Panc1 (cell line): Measurements from ENCODE around the gene NTM. TPM values are rescaled to one million over a fixed set of nuclear protein-coding genes. Genes with fewer than 3 reads are reported as not detected.

Experiments used
- ATAC-seq: fragments of 200-7000 bp; cut with Tn5 transposase; 2 replicates; pipeline ENCODE4 v1.9.1; 2020; ENCODE audit warnings: mild to moderate bottlenecking, moderate library complexity
- BruUV-seq: library from RNA; stranded (reverse); fragments of 400-500 nt; replicated peaks from 2 replicates; lab custom pipeline; 2021; lab: Mats Ljungman, UMichigan
- CTCF ChIA-PET: fragments of 300-600 bp; sonication (Branson Sonifier 250); formaldehyde crosslinking; loops from one replicate; lab custom pipeline; 2022; ENCODE audit warnings: antibody characterized with exemption; lab: Charles Lee
- POLR2A ChIA-PET: fragments of 300-600 bp; sonication (Branson Sonifier 250); formaldehyde crosslinking; loops from one replicate; lab custom pipeline; 2022; ENCODE audit warnings: antibody characterized with exemption; lab: Charles Lee
- DNase-seq: peaks from one replicate; pipeline ENCODE4 v3.0.0-alpha.2; 2010; ENCODE audit warnings: low read depth, low spot score
- H3K27ac ChIP-seq: 2 replicates; pipeline ENCODE4 v1.5.1; 2011; ENCODE audit warnings: mild to moderate bottlenecking, low read length, inconsistent platforms
- H3K27me3 ChIP-seq: fragments of 200-500 bp; sonication (Bioruptor generic); 2 replicates; pipeline ENCODE4 v1.6.0; 2014; ENCODE audit warnings: low read length, inconsistent platforms; ENCODE audit not compliant: control insufficient read depth, insufficient read depth
- H3K36me3 ChIP-seq: fragments of 200-500 bp; sonication (Bioruptor generic); 2 replicates; pipeline ENCODE4 v1.5.1; 2014; ENCODE audit warnings: inconsistent platforms, mild to moderate bottlenecking, low read length, moderate library complexity; ENCODE audit not compliant: control insufficient read depth, insufficient read depth
- H3K4me1 ChIP-seq: 2 replicates; pipeline ENCODE4 v1.5.1; 2011; ENCODE audit warnings: inconsistent platforms, mild to moderate bottlenecking, low read length, moderate library complexity; ENCODE audit not compliant: control insufficient read depth, insufficient read depth
- H3K4me3 ChIP-seq, 2 experiments: 2 replicates each; pipeline ENCODE4 v1.5.1; 2011 to 2012; ENCODE audit warnings: low read depth in 2 of 2, low read length in 2 of 2, mild to moderate bottlenecking in 2 of 2, inconsistent platforms in 1 of 2, moderate library complexity in 1 of 2
- H3K9me3 ChIP-seq: fragments of 200-500 bp; sonication (Bioruptor generic); 2 replicates; pipeline ENCODE4 v1.5.1; 2014; ENCODE audit warnings: low read depth, mild to moderate bottlenecking, inconsistent platforms, low read length, moderate library complexity; ENCODE audit not compliant: control insufficient read depth, insufficient read depth
- CTCF ChIP-seq: fragments of 450-650 bp; IDR thresholded peaks from 2 replicates; pipeline ENCODE4 v1.5.1; 2017; ENCODE audit warnings: mild to moderate bottlenecking
- POLR2AphosphoS5 ChIP-seq: IDR thresholded peaks from 2 replicates; pipeline ENCODE4 v1.6.1; 2012; ENCODE audit warnings: mild to moderate bottlenecking, low read depth, low read length, moderate library complexity
- REST ChIP-seq, 2 experiments: IDR thresholded peaks; 2 replicates each; pipeline ENCODE4 v1.6.1; 2011 to 2012; ENCODE audit warnings: low read depth in 2 of 2, control low read depth in 1 of 2, low read length in 1 of 2, mild to moderate bottlenecking in 1 of 2, moderate library complexity in 1 of 2; ENCODE audit not compliant: insufficient read depth in 1 of 2
- SIN3A ChIP-seq: IDR thresholded peaks from 2 replicates; pipeline ENCODE4 v1.6.1; 2012; ENCODE audit warnings: low read depth, mild to moderate bottlenecking, low read length, moderate library complexity, borderline replicate concordance; ENCODE audit not compliant: insufficient read depth
- TCF7L2 ChIP-seq: IDR thresholded peaks from 2 replicates; pipeline ENCODE4 v1.6.1; 2011; ENCODE audit warnings: mild to moderate bottlenecking, low read depth, low read length, inconsistent platforms
- in situ Hi-C: cut with HindIII; loops from 2 replicates; pipeline ENCODE4 v1.10.0; 2016; ENCODE audit warnings: low sequenced_read_pairs, low pct_unique_long_range_greater_than_20kb
- intact Hi-C: fragments of 100-400 bp; cut with micrococcal nuclease; formaldehyde crosslinking; loops from one replicate; pipeline ENCODE4 v1.10.0; 2022; ENCODE audit not compliant: unreplicated experiment
- total RNA-seq: library from RNA; stranded (reverse); gene quantifications from one replicate; pipeline ENCODE4 v1.2.1, GENCODE V29; 2021; ENCODE audit not compliant: unreplicated experiment

NTM gene
- total RNA-seq, 1 experiment from 2014 or later: 0.10 TPM

- TF ChIP-seq REST (IDR thresholded peaks at IDR 0.05; ENCODE audit: insufficient read depth in 1 of 2, low read depth in 2 of 2, low read length in 1 of 2): no peak
- TF ChIP-seq SIN3A: no peak
- TF ChIP-seq TCF7L2: no peak
- TF ChIP-seq CTCF: no peak
- TF ChIP-seq POLR2AphosphoS5: no peak
- no peak overlapping the region for H3K27ac ChIP-seq
- in situ Hi-C loops (no loop called here), intact Hi-C loops (loop anchor here (5.0 kb wide), 1 partner anchor 89 kb away; no protein-coding TSS in a partner anchor)
- DNase-seq (no peak), ATAC-seq (no peak)
- H3K9me3 ChIP-seq: no peaks in the 10 kb centered on the region
- no peaks in the 10 kb centered on the region for H3K36me3 ChIP-seq
- ChIA-PET POLR2A (no interaction called here), CTCF (no interaction called here)
- H3K4me1 ChIP-seq: no peaks in the 10 kb centered on the region
- H3K27me3 ChIP-seq: peaks cover 11% of the 10 kb centered on the region
- no peak overlapping the region for H3K4me3 ChIP-seq
- BruUV-seq: no TSS peak
Measured at GRCh38 chr11:131671320-131671719, 300.9 kb downstream of the NTM start.

GRCh38 chr11:131671734-131672133, 301.3 kb downstream of the NTM start:
- Histone ChIP-seq H3K9me3 (no peaks in the 10 kb centered on the region), H3K27me3 (peaks cover 11% of the 10 kb centered on the region), H3K4me3 (no peak overlapping the region), H3K36me3 (no peaks in the 10 kb centered on the region), H3K4me1 (no peaks in the 10 kb centered on the region), H3K27ac (no peak overlapping the region)
- ChIA-PET POLR2A (no interaction called here), CTCF (no interaction called here)
- TF ChIP-seq REST (IDR thresholded peaks at IDR 0.05; ENCODE audit: insufficient read depth in 1 of 2, low read depth in 2 of 2, low read length in 1 of 2): no peak
- peak; percentile 30 for TF ChIP-seq CTCF
- no peak for TF ChIP-seq SIN3A
- TF ChIP-seq TCF7L2: no peak
- TF ChIP-seq POLR2AphosphoS5: no peak
- no TSS peak for BruUV-seq
- in situ Hi-C loops: no loop called here
- intact Hi-C loops: loop anchor here (5.0 kb wide), 1 partner anchor 89 kb away; no protein-coding TSS in a partner anchor
- DNase-seq: no peak
- ATAC-seq: no peak
